Spleen (tissue), 7 donors: ENCODE data around the gene ZDHHC17.

Experiments
- POLR2AphosphoS5 ChIP-seq, 3 donors: sonication (generic); formaldehyde crosslinking; IDR thresholded peaks; one replicate each; pipeline ENCODE4 v1.5.1; 2017; ENCODE audit warnings: antibody characterized with exemption in 3 of 3
- TF ChIP-seq, protein P1 (sequence below), 11 experiments: fragments of 200-600 bp in 7 of 11; fragments of 450-650 bp in 4 of 11; sonication (generic) in 4 of 11; IDR thresholded peaks in 8 of 11; conservative IDR thresholded peaks in 3 of 11; 1 replicate in 7 of 11; 2 replicates in 4 of 11; pipeline versions ENCODE4 v1.4.0 to v1.8.0; 2016 to 2021; ENCODE audit warnings: antibody characterized with exemption in 11 of 11, inconsistent platforms in 4 of 11, mild to moderate bottlenecking in 1 of 11
- donor health status: DM: no; HTN: no; CAD: no; lungs with moderate emphysema.
- donor health status: DM: no; HTN: no; CAD: no.
- donor health status: DM: no; HTN: no; CAD: no.

- TF ChIP-seq, protein P1, sequence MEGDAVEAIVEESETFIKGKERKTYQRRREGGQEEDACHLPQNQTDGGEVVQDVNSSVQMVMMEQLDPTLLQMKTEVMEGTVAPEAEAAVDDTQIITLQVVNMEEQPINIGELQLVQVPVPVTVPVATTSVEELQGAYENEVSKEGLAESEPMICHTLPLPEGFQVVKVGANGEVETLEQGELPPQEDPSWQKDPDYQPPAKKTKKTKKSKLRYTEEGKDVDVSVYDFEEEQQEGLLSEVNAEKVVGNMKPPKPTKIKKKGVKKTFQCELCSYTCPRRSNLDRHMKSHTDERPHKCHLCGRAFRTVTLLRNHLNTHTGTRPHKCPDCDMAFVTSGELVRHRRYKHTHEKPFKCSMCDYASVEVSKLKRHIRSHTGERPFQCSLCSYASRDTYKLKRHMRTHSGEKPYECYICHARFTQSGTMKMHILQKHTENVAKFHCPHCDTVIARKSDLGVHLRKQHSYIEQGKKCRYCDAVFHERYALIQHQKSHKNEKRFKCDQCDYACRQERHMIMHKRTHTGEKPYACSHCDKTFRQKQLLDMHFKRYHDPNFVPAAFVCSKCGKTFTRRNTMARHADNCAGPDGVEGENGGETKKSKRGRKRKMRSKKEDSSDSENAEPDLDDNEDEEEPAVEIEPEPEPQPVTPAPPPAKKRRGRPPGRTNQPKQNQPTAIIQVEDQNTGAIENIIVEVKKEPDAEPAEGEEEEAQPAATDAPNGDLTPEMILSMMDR (IDR thresholded peaks at IDR 0.05 in 8 of 11, conservative IDR thresholded peaks at IDR 0.05 in 3 of 11): no peak
- no peak for TF ChIP-seq POLR2AphosphoS5 (IDR thresholded peaks at IDR 0.05)
These were observed 23.8 kb downstream of the ZDHHC17 start for GRCh38 chr12:76787689-76788088.
